H1 (cell line): ENCODE data around the gene ADGRL3. TPM values are rescaled to one million over a fixed set of nuclear protein-coding genes. Genes with fewer than 3 reads are reported as not detected.

ENCODE experiments used
- ASH2L ChIP-seq: fragments of 200-600, 300-600 bp; sonication (generic); IDR thresholded peaks from one replicate; pipeline ENCODE4 v1.7.1; 2017; ENCODE audit warnings: low read length
- CBX5 ChIP-seq: fragments of 300-800, 300-1000 bp; sonication (generic); IDR thresholded peaks from 2 replicates; pipeline ENCODE4 v1.7.1; 2016; ENCODE audit warnings: antibody characterized with exemption, low read length, low read depth
- CHD2 ChIP-seq: IDR thresholded peaks from 2 replicates; pipeline ENCODE4 v1.6.1; 2012; ENCODE audit warnings: low read length, improper control_type of control experiment
- CHD7 ChIP-seq: fragments of 300-600 bp; sonication (generic); IDR thresholded peaks from 2 replicates; pipeline ENCODE4 v1.7.1; 2012; ENCODE audit warnings: low read length, moderate library complexity, mild to moderate bottlenecking, inconsistent platforms; ENCODE audit not compliant: insufficient replicate concordance
- E2F6 ChIP-seq: IDR thresholded peaks from 2 replicates; pipeline ENCODE4 v1.6.1; 2012; ENCODE audit warnings: inconsistent platforms
- EZH2 ChIP-seq: fragments of 200-600 bp; sonication (generic); IDR thresholded peaks from 2 replicates; pipeline ENCODE4 v1.7.1; 2012; ENCODE audit warnings: low read depth, mild to moderate bottlenecking, moderate library complexity, low read length, inconsistent platforms; ENCODE audit not compliant: severe bottlenecking
- FOSL1 ChIP-seq: IDR thresholded peaks from 2 replicates; pipeline ENCODE4 v1.6.1; 2011; ENCODE audit warnings: mild to moderate bottlenecking, low read depth, low read length, moderate library complexity; ENCODE audit not compliant: insufficient read depth
- HDAC6 ChIP-seq: IDR thresholded peaks from one replicate; pipeline ENCODE4 v1.7.1; 2012; ENCODE audit warnings: low read depth, mild to moderate bottlenecking, inconsistent platforms, low read length, moderate library complexity
- JUN ChIP-seq: IDR thresholded peaks from 2 replicates; pipeline ENCODE4 v1.6.1; 2011; ENCODE audit warnings: low read depth, mild to moderate bottlenecking, improper control_type of control experiment, low read length
- SIN3A ChIP-seq, 2 experiments: IDR thresholded peaks in 1 of 2; conservative IDR thresholded peaks in 1 of 2; 2 replicates each; pipeline ENCODE4 v1.6.1; 2011 to 2012; ENCODE audit warnings: low read length in 2 of 2, improper control_type of control experiment in 1 of 2, low read depth in 1 of 2, mild to moderate bottlenecking in 1 of 2
- SP1 ChIP-seq: IDR thresholded peaks from 2 replicates; pipeline ENCODE4 v1.6.1; 2011; ENCODE audit warnings: low read depth, low read length
- SP2 ChIP-seq: IDR thresholded peaks from 2 replicates; pipeline ENCODE4 v1.6.1; 2012; ENCODE audit warnings: mild to moderate bottlenecking, low read length, inconsistent platforms
- polyA plus RNA-seq, 7 experiments: library from polyadenylated mRNA; depleted of rRNA in 3 of 7; stranded (reverse) in 5 of 7; unstranded in 2 of 7; fragments of >200 nt in 5 of 7; fragments of 200-250 nt in 2 of 7; gene quantifications; 1 replicate in 5 of 7; 2 replicates in 1 of 7; 4 replicates in 1 of 7; pipeline versions ENCODE4 v1.2.1 to v1.2.3, GENCODE V29; 2011 to 2013; ENCODE audit warnings: missing spikeins in 2 of 7, mixed read lengths in 2 of 7
- total RNA-seq: library from RNA; stranded (reverse); fragmentation: NEBNext Ultra II Directional; extraction: Animal tissue kit (Norgen Biotek cat#: 25700); gene quantifications from 2 replicates; pipeline ENCODE4 v1.2.1, GENCODE V29; 2021

ADGRL3 gene
- total and polyA plus RNA-seq, 2 of the 8 experiments (the other 6 are each of a cell fraction or from before 2014, with no cell fraction given), result 6.6 to 13.0 TPM

- no peak for TF ChIP-seq CHD7
- no peak for TF ChIP-seq SP1
- no peak for TF ChIP-seq SP2
- no peak for TF ChIP-seq JUN
- TF ChIP-seq FOSL1, result no peak
- TF ChIP-seq ASH2L, result peak; percentile 69
- peak; percentile 75; the same call in 1 of the 2 replicates for TF ChIP-seq E2F6
- no peak for TF ChIP-seq EZH2
- no peak for TF ChIP-seq CHD2
- TF ChIP-seq HDAC6, result no peak
- no peak for TF ChIP-seq SIN3A (conservative IDR thresholded peaks at IDR 0.05 in 1 of 2, IDR thresholded peaks at IDR 0.05 in 1 of 2; ENCODE audit: low read depth in 1 of 2, low read length in 2 of 2)
- TF ChIP-seq CBX5, result no peak
Measured at GRCh38 chr4:61517144-61517543, 317.0 kb downstream of the ADGRL3 start (continued).
